ENCODE measurements around the gene HBG2.
"Not testable (repeated sequence)": the region's sequence is repeated elsewhere in the genome, so short reads cannot be mapped to it uniquely, and the experiment has no call there.

DNA sequence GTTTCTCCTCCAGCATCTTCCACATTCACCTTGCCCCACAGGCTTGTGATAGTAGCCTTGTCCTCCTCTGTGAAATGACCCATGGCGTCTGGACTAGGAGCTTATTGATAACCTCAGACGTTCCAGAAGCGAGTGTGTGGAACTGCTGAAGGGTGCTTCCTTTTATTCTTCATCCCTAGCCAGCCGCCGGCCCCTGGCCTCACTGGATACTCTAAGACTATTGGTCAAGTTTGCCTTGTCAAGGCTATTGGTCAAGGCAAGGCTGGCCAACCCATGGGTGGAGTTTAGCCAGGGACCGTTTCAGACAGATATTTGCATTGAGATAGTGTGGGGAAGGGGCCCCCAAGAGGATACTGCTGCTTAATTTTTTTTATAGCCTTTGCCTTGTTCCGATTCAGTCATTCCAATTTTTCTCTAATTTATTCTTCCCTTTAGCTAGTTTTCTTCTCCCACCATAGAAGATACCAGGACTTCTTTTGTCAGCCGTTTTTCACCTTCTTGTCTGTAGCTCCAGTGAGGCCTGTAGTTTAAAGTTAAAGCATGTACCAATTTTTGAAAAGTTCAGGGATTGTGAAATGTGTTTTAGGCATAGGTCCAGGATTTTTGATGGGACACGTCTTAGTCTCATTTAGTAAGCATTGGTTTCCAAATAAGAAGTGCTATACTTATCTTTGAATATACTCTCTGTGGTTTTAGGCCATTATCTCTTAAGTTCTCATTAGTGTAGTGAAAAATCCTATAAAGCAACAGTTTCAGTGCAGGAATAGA, at the start of gene HBG2:
- not testable (repeated sequence) for TF ChIP-seq GATA3, GATA2 (IDR thresholded peaks at IDR 0.05; ENCODE audit: low read depth, low read length)
